ENCODE results near the gene JAK1. TPM values are rescaled to one million over a fixed set of nuclear protein-coding genes. Genes with fewer than 3 reads are reported as not detected.

JAK1 gene
- total and polyA plus RNA-seq, 2 of the 8 experiments (the other 6 are each of a cell fraction or from before 2014, with no cell fraction given), result 7.8 to 24.5 TPM

- no peak overlapping the region for H2BK15ac ChIP-seq (ENCODE audit: low read length)
- peaks cover 7% of the 10 kb centered on the region for H3K23me2 ChIP-seq (ENCODE audit: low read depth, low read length)
- H4K8ac ChIP-seq (ENCODE audit: extremely low read depth, insufficient read depth, low read length), result no peak overlapping the region
- H2BK120ac ChIP-seq (replicated peaks; ENCODE audit: low read depth, low read length), result no peak overlapping the region
- POLR2A ChIA-PET (ENCODE audit: partially characterized antibody), result interaction anchor here (0.6 to 1.1 kb wide), 4 partner anchors 9 to 533 kb away, joined by 3 read pairs; no protein-coding TSS in a partner anchor
- peaks cover 4 to 9% of the 10 kb centered on the region in 2 experiments for H4K20me1 ChIP-seq (replicated peaks in 1 of 2; ENCODE audit: control insufficient read depth in 1 of 2, insufficient read depth in 2 of 2, low read length in 2 of 2)
- H3K18ac ChIP-seq (ENCODE audit: extremely low read depth, low read length), result no peak overlapping the region
- H3K4ac ChIP-seq (replicated peaks; ENCODE audit: insufficient read length, low read depth, low read length), result no peak overlapping the region
- WGBS, 2 experiments (ENCODE audit: extremely low coverage in 1 of 2, insufficient coverage in 1 of 2, insufficient read length in 1 of 2, insufficient replicate concordance in 2 of 2, low coverage in 1 of 2, low lambda C conversion rate in 2 of 2, missing lambda C conversion rate in 1 of 2), result 76% methylated on average over 7 of the region's 7 CpGs; no CpG with 5 or more reads in 1 of the 2 experiments
- no peak overlapping the region for H4K91ac ChIP-seq (replicated peaks; ENCODE audit: insufficient read length, low read length)
- FAIRE-seq (no peak), DNase-seq (ENCODE audit: low read depth in 1 of 2, low spot score in 2 of 2) (no peak)
- peaks cover 0 to 22% of the 10 kb centered on the region in 2 experiments; a peak in 2 of 4 replicates for H3K79me2 ChIP-seq (ENCODE audit: control insufficient read depth in 1 of 2, insufficient read depth in 2 of 2, low read length in 2 of 2)
- H2BK5ac ChIP-seq (ENCODE audit: low read depth, low read length), result no peak overlapping the region
- H3K4me1 ChIP-seq (replicated peaks in 1 of 4; ENCODE audit: control insufficient read depth in 3 of 4, insufficient read depth in 4 of 4, low read length in 3 of 4), result peaks cover 0 to 14% (median 5%) of the 10 kb centered on the region in 4 experiments; a peak in 5 of 7 replicates
- no peak overlapping the region for H2BK12ac ChIP-seq (ENCODE audit: low read depth, low read length)
- no peak overlapping the region for H3K4me3 ChIP-seq (ENCODE audit: extremely low read depth in 1 of 4, insufficient read depth in 2 of 4, low read depth in 3 of 4, low read length in 4 of 4)
- no peaks in the 10 kb centered on the region for H3K9me3 ChIP-seq (ENCODE audit: insufficient read depth in 2 of 2, low read depth in 1 of 2, low read length in 1 of 2)
- no peak overlapping the region for H4K5ac ChIP-seq (ENCODE audit: insufficient read length, low read depth, low read length)
- no peak overlapping the region for H3K9ac ChIP-seq (replicated peaks in 1 of 4; ENCODE audit: extremely low read depth in 1 of 4, low read depth in 3 of 4, low read length in 3 of 4)
- no peak overlapping the region for H3K56ac ChIP-seq (replicated peaks; ENCODE audit: insufficient read length, low read depth, low read length)
- no peak overlapping the region for H3K4me2 ChIP-seq (ENCODE audit: insufficient read depth in 1 of 2, low read depth in 2 of 2, low read length in 2 of 2)
- H2BK20ac ChIP-seq (ENCODE audit: low read length), result no peak overlapping the region
- no peak overlapping the region for H3K27ac ChIP-seq (ENCODE audit: low read depth, low read length)
- H3K79me1 ChIP-seq (ENCODE audit: low read depth, low read length), result no peaks in the 10 kb centered on the region
- no peak overlapping the region for H3K23ac ChIP-seq (ENCODE audit: insufficient read length)
- no peak overlapping the region for H2AK5ac ChIP-seq (ENCODE audit: low read depth, low read length)
- peaks cover 0 to 13% (median 3%) of the 10 kb centered on the region in 4 experiments; a peak in 5 of 7 replicates for H3K27me3 ChIP-seq (replicated peaks in 1 of 4; ENCODE audit: control insufficient read depth in 3 of 4, extremely low read depth in 1 of 4, insufficient read depth in 3 of 4, low read length in 3 of 4)
- H3K14ac ChIP-seq (ENCODE audit: insufficient read length), result no peak overlapping the region
- CTCF ChIA-PET (ENCODE audit: partially characterized antibody), result interaction anchor here (0.5 to 1.5 kb wide), 2 partner anchors 9 to 386 kb away, joined by 3 read pairs; no protein-coding TSS in a partner anchor
- TF ChIP-seq PHF8 (conservative IDR thresholded peaks at IDR 0.05; ENCODE audit: low read depth, low read length), result no peak
- no peak for TF ChIP-seq MAX (IDR thresholded peaks at IDR 0.05)
- TF ChIP-seq FOSL1 (IDR thresholded peaks at IDR 0.05; ENCODE audit: insufficient read depth, low read depth, low read length), result no peak
- TF ChIP-seq TEAD4 (IDR thresholded peaks at IDR 0.05; ENCODE audit: low read depth, low read length), result no peak
- no peak for TF ChIP-seq YY1 (IDR thresholded peaks at IDR 0.05; ENCODE audit: low read depth, low read length)
- TF ChIP-seq CHD2 (IDR thresholded peaks at IDR 0.05; ENCODE audit: low read length), result no peak
- no peak overlapping the region for H2AFZ ChIP-seq (ENCODE audit: low read length)
- no peaks in the 10 kb centered on the region for H3K36me3 ChIP-seq (ENCODE audit: control insufficient read depth in 2 of 4, insufficient read depth in 4 of 4, low read length in 3 of 4)
These were observed 3.9 kb downstream of the JAK1 start for GRCh38 chr1:64962441-64962840.

All from H1 (cell line).